Measurements from ENCODE around the gene PLCB4. TPM values are rescaled to one million over a fixed set of nuclear protein-coding genes. Genes with fewer than 3 reads are reported as not detected.

The PLCB4 gene
- total RNA-seq, 1 donor from 2014 or later = 2.1 TPM

- no peak for DNase-seq (ENCODE audit: low read depth in 2 of 2)
These were observed 446.9 kb downstream of the PLCB4 start for GRCh38 chr20:9515741-9516233.

- DNase-seq (ENCODE audit: low read depth in 2 of 2) = no peak
These were observed 447.5 kb downstream of the PLCB4 start for GRCh38 chr20:9516234-9516871.

- DNase-seq (ENCODE audit: low read depth in 2 of 2) = no peak
These were observed 448.6 kb downstream of the PLCB4 start for GRCh38 chr20:9517297-9518162.

GRCh38 chr20:9518576-9519175, 449.8 kb downstream of the PLCB4 start:
- no peak for DNase-seq (ENCODE audit: low read depth in 2 of 2)

- no peak for DNase-seq (ENCODE audit: low read depth in 2 of 2)
These were observed 451.2 kb downstream of the PLCB4 start for GRCh38 chr20:9520086-9520485.

- no peak for DNase-seq (ENCODE audit: low read depth in 2 of 2)
These were observed 454.7 kb downstream of the PLCB4 start for GRCh38 chr20:9523636-9524035.

Measured in dermis microvascular lymphatic vessel endothelial cell (primary cell).